DMS53 (cell line): ENCODE data around the gene SCGB3A2.

Experiments used
- DNase-seq: peaks from one replicate; lab custom pipeline; 2025; lab: John Stamatoyannopoulos, UW

Gene SCGB3A2

DNA sequence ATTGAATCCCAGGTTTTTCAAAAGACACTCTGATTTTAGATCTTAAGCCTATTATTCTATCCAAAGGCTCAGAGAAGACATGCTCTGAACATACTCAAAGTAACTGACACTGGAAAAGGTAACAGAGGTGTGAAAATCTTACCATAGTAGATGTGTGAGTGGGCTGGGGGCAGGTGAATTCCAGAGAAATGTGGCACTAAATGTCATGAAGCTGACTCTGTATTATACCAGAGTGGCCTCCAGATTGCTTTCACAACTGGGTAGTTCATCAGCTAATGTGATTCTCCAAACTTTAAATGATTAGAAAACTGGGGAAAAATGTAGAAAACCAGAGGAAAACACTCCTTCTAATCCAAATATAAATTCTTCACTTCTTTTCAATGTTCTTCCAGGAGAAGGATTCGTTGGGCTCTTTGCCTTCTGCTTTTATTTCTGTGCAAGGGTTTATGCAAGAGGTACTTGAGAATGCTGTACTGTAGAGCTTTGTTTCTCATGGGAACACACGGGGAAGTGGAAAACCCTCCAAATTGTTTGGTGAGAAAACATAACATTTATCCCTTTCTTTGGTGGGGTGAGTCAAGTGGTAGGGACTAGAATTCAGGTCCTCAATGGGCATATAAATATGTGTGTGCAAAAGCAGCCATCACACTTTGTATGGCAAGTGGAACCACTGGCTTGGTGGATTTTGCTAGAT, at the start of gene SCGB3A2:
Gene SCGB3A2, plus strand, starts transcription at position 646 of the 694 bp plus-strand sequence. CDS start 93 bp downstream, outside the sequence.
- no peak for DNase-seq

GRCh38 chr5:147830035-147830434, 48.5 kb upstream of the SCGB3A2 start:
- DNase-seq = peak; percentile 17

- peak; percentile 88 for DNase-seq
Observed at GRCh38 chr5:147831465-147831864, 47.0 kb upstream of the SCGB3A2 start, which contains the start of gene SPINK1. TSS of gene SPINK1 (minus strand) at chr5:147831671. CDS start at chr5:147831577, 94 bp downstream.

- no peak for DNase-seq
Observed at GRCh38 chr5:147832541-147832940, 46.0 kb upstream of the SCGB3A2 start.

DNA sequence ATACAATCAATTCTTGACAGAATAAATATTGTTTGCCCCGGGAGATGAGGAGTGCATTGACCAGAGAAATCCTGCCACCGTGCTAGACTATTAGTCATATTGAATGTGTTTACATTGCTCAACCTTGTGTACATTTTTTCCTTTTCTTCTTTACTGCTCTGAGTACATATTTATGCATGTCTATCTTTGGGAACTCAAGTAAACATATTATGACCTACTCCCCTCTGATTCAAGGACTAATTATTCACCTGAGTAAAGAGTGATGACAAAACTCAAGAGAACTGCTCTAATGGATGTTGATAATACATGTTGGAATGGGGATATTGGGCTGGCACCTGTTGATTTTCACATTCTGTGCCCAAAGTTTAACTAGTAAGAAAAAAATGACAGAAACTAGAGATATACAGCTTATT, 43.1 kb upstream of the SCGB3A2 start:
- DNase-seq = peak; percentile 97

- peak; percentile 26 for DNase-seq
Observed at GRCh38 chr5:147836439-147836838, 42.1 kb upstream of the SCGB3A2 start.

DNA sequence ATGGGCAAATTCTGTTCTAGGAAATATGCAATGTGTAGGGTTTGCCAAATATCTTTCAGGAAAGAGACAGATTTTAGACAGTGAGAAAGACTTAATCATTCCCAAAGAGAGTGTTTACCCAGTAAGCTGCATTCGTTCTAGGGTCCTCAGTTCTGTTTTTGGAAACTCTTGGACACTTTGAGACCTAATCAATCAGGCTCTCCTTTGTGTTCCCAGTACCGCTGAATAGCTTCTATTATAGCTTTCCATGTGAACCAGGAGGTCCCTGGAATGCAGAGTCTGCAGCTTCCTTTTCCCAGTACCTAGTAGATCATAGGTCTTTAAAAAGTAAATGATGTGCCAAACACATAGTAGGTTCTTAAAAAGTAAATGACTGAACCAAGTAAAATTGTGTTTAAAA, 35.6 kb upstream of the SCGB3A2 start:
- no peak for DNase-seq

DNA sequence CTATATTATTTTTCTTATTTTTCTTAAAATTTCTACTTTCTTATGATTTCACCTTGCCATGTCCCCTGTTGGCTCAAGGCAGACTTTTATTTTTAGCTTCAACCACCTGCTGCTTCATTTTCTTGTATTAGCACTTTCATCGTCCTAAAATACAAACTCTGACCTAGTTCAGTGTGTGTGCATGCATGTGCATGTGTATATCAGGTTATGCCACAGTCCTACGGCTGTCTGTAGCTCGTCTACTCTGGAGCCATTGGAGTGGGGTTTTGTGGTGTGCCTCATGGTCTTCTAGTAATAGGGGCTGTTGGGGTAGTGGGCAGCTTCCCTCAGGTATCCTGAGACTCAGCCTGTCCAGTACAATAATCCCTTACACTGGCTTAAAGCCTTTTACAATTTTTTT, 33.7 kb upstream of the SCGB3A2 start:
- DNase-seq = no peak

GRCh38 chr5:147845618-147846017, 32.9 kb upstream of the SCGB3A2 start:
- DNase-seq = no peak

- DNase-seq = no peak
Observed at GRCh38 chr5:147849226-147849625, 29.3 kb upstream of the SCGB3A2 start.

DNA sequence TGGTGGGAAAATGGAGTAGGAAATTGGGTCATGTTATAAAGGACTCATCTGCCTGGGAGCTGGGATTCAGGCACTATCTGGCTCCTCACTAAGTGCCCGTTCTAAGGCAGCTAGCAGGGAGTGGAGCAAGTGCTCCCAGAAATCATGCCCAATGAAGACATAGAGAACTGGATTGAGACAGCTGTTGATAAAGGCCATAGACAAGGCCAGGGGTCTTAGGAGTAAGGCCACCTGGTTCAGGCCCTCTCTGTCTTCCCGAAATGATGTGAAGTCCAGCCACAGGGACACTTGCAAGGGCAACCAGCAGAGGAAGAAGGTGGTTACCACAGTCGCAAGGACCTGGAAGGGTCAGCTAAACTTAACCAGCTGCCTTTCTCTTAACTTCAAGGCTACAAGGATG, 26.9 kb upstream of the SCGB3A2 start:
- DNase-seq = no peak

DNA sequence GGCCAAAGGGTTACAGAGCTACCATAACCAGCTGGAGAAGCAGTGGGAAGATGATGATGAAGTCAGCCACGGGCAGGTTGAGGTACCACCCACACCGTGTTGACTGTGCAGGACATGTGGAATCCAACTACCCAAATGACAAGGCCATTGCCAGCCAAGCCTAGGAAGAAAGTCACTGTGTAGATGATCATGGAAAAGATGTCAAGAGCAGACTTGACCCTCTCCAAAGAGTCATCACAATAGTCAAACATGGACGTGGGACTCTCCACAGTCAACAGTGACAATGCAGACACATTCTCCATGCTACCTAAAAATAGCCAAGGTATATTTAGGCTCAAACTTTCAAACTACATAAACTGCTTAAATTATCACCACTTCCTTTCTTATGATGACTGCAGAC, 26.1 kb upstream of the SCGB3A2 start:
- DNase-seq = no peak

DNA sequence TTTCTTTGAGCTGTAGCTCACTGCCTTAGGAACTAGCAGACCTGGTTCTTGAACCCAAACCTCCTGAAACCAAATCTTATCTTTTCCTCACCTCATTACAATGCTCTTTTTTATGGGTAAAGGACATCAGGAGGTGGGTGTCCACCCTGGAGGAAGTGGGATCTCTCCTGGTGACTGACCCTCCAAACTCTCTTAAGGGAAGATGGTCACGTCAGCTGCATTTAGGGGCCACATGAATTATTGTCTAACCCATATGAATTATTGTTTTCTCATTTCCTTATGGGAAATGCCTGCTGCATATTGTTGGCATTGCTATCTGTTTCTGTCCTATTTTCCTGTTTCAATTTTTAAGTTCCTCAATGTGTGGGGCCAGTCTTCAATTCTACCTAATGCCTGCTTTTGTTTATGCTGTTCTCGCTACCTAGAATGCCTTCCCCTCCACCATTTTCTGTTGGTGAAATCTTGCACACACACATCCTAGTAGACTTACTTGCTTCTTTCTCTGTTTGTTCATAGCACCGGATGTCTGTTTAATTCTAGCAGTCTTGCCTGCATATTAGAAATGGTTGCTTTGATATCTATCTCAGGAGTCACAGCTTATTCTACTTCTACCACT, 25.0 kb upstream of the SCGB3A2 start:
- no peak for DNase-seq

DNA sequence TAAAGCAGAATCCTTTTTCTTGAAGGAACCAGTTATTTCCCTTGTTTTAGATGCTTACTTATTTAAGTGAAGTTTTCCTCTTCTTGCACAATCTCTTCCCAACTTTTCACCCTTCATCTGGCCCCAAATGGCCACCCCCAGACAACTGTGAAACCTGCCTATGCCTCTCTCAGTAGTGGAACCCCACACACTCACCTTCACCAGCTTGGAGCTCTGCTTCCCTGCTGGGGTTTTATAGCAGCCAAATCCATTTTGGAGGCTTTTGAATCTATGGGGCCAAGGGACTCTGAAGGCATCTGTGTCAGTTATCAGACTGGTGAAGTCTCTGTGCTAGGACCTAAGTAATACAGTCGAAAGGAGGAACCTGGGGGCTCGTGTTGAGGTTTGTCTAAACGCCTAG, 24.2 kb upstream of the SCGB3A2 start:
- no peak for DNase-seq

DNA sequence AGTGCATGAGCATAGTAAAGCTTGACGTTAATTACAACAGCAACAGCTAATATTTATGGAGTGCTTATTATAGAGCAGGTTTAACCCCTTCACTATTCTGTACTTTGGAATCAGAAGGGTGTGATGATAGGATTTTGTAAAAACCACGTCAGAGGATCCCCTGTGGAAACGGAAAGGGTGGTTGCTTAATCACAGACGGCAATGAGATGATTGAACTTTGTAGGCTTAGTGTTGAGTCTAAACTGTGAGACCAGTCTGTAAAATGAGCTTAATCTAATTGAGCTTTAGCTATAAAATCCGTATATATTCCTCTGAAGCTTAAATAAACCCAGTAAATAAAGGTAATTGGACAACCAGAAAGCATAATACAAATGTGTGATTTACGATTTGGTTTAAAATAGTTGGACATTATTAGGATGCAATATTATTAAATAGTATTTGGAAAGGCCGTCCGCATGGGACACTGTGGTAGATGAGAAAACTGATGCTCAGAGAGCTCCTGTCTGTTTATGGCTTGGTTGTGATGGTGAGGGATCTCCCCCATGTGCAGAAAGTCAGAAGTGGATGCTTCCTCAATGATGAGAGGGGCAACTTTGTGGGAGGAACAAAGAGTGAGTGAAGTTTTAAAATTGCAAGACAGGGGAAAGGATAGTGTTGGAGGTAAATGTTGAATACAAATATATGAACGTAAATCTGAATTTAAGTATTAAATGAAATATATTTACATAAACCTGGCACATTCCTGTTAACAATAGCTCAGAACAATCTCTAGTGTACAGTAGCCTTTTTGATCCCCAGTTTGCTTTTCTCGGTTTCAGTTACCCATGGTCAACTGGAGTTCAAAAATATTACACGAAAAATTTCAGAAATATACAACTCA, 23.4 kb upstream of the SCGB3A2 start:
- DNase-seq = no peak

DNA sequence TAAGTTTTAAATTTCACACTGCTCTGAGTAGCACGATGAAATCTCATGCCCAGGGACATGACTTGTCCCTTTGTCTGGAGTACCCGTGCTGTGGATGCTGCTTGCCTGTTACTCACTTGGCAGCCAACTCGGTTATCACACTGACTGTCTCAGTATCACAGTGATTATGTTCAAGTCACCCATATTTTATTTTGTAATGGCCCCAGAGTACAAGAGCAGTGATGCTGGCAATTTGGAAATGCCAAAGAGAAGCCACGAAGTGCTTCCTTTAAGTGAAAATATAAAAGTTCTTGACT, 22.8 kb upstream of the SCGB3A2 start:
- DNase-seq = no peak

- no peak for DNase-seq
Observed at GRCh38 chr5:147856801-147857200, 21.7 kb upstream of the SCGB3A2 start.

GRCh38 chr5:147857302-147858129, 21.0 kb upstream of the SCGB3A2 start:
- DNase-seq = peak; percentile 72

DNA sequence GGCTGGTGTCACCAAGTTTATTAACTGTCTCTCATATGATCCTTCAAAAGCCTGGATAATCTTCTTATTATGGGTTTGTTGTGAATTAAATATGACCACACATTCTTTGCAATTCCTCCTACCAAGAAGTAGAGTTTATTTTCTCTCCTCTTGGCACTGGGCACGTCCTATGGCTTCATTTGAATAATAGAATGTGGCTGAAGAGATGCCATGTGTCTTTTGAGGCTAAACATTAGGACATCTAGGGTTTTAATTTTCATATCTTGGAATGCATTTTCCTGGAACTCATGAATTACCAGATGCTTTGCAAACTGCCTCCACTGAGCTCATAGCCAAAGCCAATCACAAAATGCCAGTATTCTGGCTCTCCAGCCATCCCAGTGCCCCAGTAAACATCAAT, 19.9 kb upstream of the SCGB3A2 start:
- DNase-seq = no peak

DNA sequence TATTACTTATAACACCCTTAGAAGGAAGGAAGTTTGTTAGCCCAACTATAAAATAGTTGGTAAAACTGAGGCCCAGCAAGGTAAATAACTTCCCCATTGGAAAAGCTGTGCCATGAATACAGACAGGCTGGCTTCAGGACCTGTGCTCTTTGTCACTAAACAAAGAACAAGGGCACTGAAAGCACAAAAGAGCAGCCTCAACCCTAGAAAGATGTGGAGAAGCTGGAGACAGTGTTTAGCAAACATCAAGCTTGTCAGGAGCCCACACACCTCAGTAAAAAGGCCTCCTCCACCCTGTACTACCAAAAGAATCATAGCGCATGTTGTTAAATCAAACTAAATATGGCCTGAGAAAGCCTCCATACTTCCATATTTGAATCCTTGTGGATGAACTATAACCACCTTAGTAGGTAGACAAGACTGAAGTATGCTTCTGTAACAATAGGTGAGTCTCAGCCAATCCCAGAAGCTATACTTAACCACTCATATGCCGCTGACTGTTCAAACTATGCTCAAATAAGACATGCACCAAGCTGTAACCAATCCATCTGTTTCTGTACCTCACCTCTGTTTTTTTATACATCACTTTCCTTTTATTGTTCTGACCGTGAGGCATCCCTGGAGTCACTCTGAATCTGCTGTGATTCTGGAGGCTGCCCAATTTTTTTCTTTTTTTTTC, 18.4 kb upstream of the SCGB3A2 start:
- no peak for DNase-seq

- DNase-seq = no peak
Observed at GRCh38 chr5:147860641-147861025, 17.9 kb upstream of the SCGB3A2 start.
